ENCODE measurements around the gene AP1G2.
"Not testable (repeated sequence)": the region's sequence is repeated elsewhere in the genome, so short reads cannot be mapped to it uniquely, and the experiment has no call there.

AP1G2 gene

GRCh38 chr14:23538050-23538718, 29.4 kb downstream of the AP1G2 start:
- no peak for DNase-seq (ENCODE audit: low spot score)

GRCh38 chr14:23537351-23538049, 30.1 kb downstream of the AP1G2 start:
- DNase-seq (ENCODE audit: low spot score) = peak; percentile 76

- not testable (repeated sequence) for DNase-seq (ENCODE audit: low spot score)
These were observed 30.7 kb downstream of the AP1G2 start for GRCh38 chr14:23536906-23537305.

GRCh38 chr14:23536494-23536893, 31.1 kb downstream of the AP1G2 start:
- no peak for DNase-seq (ENCODE audit: low spot score)

- no peak for DNase-seq (ENCODE audit: low spot score)
These were observed 31.6 kb downstream of the AP1G2 start for GRCh38 chr14:23535943-23536342.

- DNase-seq (ENCODE audit: low spot score) = no peak
These were observed 33.7 kb downstream of the AP1G2 start for GRCh38 chr14:23533652-23534435.

- no peak for DNase-seq (ENCODE audit: low spot score)
These were observed 34.9 kb downstream of the AP1G2 start for GRCh38 chr14:23532658-23533057.

GRCh38 chr14:23531391-23531790, 36.2 kb downstream of the AP1G2 start:
- no peak for DNase-seq (ENCODE audit: low spot score)

GRCh38 chr14:23530375-23531055, 37.1 kb downstream of the AP1G2 start:
- no peak for DNase-seq (ENCODE audit: low spot score)

GRCh38 chr14:23529016-23529415, 38.6 kb downstream of the AP1G2 start:
- DNase-seq (ENCODE audit: low spot score) = no peak

GRCh38 chr14:23528555-23528954, 39.0 kb downstream of the AP1G2 start:
- DNase-seq (ENCODE audit: low spot score) = no peak

GRCh38 chr14:23525611-23526010, 42.0 kb downstream of the AP1G2 start:
- DNase-seq (ENCODE audit: low spot score) = no peak

GRCh38 chr14:23524954-23525353, 42.6 kb downstream of the AP1G2 start:
- peak; percentile 2 for DNase-seq (ENCODE audit: low spot score)

GRCh38 chr14:23523229-23524016, 44.2 kb downstream of the AP1G2 start:
- no peak for DNase-seq (ENCODE audit: low spot score)

- DNase-seq (ENCODE audit: low spot score) = no peak
These were observed 44.9 kb downstream of the AP1G2 start for GRCh38 chr14:23522643-23523198.

- no peak for DNase-seq (ENCODE audit: low spot score)
These were observed 45.6 kb downstream of the AP1G2 start for GRCh38 chr14:23521785-23522640.

GRCh38 chr14:23520899-23521533, 46.6 kb downstream of the AP1G2 start:
- DNase-seq (ENCODE audit: low spot score) = no peak

GRCh38 chr14:23518709-23519108, 48.9 kb downstream of the AP1G2 start:
- DNase-seq (ENCODE audit: low spot score) = peak; percentile 44

- no peak for DNase-seq (ENCODE audit: low spot score)
These were observed 49.8 kb downstream of the AP1G2 start for GRCh38 chr14:23517650-23518326.
